ENCODE data around the gene YTHDF1.

DNA sequence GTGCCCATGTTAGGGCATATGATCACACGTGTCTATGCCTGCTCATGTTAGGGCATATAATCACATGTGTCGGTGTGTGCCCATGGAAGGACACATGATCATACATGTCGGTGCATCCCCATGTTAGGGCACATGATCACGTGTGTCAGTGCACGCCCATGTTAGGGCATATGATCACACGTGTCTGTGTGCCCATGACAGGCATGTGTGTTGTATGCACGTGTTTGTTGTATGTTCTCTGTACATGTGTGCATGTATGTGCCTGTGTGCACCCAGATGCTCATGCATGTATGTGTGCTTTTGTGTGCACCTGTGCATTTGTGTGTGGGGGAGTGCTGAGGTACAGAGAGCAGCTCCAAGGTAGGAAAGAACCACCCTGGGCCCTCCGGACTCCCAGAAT lies 29.8 kb downstream of the YTHDF1 start:
- TF ChIP-seq CHD1 (IDR thresholded peaks at IDR 0.05; ENCODE audit: low read depth, low read length) = no peak
- TF ChIP-seq POLR2A (IDR thresholded peaks at IDR 0.05; ENCODE audit: low read depth, low read length) = no peak
- TF ChIP-seq, protein P1, sequence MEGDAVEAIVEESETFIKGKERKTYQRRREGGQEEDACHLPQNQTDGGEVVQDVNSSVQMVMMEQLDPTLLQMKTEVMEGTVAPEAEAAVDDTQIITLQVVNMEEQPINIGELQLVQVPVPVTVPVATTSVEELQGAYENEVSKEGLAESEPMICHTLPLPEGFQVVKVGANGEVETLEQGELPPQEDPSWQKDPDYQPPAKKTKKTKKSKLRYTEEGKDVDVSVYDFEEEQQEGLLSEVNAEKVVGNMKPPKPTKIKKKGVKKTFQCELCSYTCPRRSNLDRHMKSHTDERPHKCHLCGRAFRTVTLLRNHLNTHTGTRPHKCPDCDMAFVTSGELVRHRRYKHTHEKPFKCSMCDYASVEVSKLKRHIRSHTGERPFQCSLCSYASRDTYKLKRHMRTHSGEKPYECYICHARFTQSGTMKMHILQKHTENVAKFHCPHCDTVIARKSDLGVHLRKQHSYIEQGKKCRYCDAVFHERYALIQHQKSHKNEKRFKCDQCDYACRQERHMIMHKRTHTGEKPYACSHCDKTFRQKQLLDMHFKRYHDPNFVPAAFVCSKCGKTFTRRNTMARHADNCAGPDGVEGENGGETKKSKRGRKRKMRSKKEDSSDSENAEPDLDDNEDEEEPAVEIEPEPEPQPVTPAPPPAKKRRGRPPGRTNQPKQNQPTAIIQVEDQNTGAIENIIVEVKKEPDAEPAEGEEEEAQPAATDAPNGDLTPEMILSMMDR (conservative IDR thresholded peaks at IDR 0.05; ENCODE audit: low read depth, low read length) = no peak
- no peak for TF ChIP-seq SMC3 (IDR thresholded peaks at IDR 0.05; ENCODE audit: low read depth, low read length)
- no peak for TF ChIP-seq RAD21 (IDR thresholded peaks at IDR 0.05; ENCODE audit: low read length)
- TF ChIP-seq RFX5 (IDR thresholded peaks at IDR 0.05; ENCODE audit: low read depth, low read length) = no peak
- TF ChIP-seq CEBPB (IDR thresholded peaks at IDR 0.05; ENCODE audit: low read depth, low read length) = no peak
- no peak for TF ChIP-seq MAFK (IDR thresholded peaks at IDR 0.05; ENCODE audit: low read depth, low read length)
- TF ChIP-seq BHLHE40 (IDR thresholded peaks at IDR 0.05; ENCODE audit: low read depth, low read length) = no peak
